Stomach (tissue), 4 donors: ENCODE results near the gene TMEM87B.

ENCODE experiments used
- EP300 ChIP-seq: sonication (generic); formaldehyde crosslinking; IDR thresholded peaks from one replicate; pipeline ENCODE4 v1.6.1; 2017; ENCODE audit warnings: antibody characterized with exemption
- POLR2A ChIP-seq, 4 donors: fragments of 450-650 bp; IDR thresholded peaks; one replicate each; pipeline ENCODE4 v1.6.1; 2016; ENCODE audit warnings: antibody characterized with exemption in 4 of 4, control low read depth in 2 of 4, mild to moderate bottlenecking in 1 of 4, moderate library complexity in 1 of 4
- POLR2AphosphoS5 ChIP-seq, 3 donors: sonication (generic); formaldehyde crosslinking; IDR thresholded peaks; one replicate each; pipeline ENCODE4 v1.6.1; 2016; ENCODE audit warnings: antibody characterized with exemption in 3 of 3
- TF ChIP-seq, protein P1 (sequence below), 7 experiments: fragments of 450-650 bp in 4 of 7; fragments of 200-600 bp in 3 of 7; sonication (generic) in 3 of 7; IDR thresholded peaks; one replicate each; pipeline ENCODE4 v1.5.1; 2016 to 2019; ENCODE audit warnings: antibody characterized with exemption in 7 of 7, control low read depth in 2 of 7, mild to moderate bottlenecking in 1 of 7

DNA sequence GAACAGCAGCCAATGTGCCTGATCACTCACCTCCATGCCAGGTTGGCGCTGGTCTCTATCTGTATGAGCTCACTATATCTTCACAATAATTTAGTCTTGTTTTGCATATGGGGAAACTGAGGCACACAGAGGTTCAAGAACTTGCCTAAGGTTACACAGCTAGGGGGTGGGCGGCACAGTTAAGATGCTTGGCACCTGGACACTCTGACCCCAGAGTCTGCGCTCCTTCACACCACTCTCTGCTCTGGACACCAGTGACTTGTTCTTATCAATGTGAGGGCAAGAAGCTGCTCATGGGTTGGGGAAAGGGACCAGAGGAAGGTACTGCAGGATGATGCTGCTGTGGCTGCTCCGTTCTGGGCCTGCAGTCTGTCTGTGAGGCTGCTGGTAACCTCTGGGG, 110.2 kb downstream of the TMEM87B start:
- TF ChIP-seq, protein P1, sequence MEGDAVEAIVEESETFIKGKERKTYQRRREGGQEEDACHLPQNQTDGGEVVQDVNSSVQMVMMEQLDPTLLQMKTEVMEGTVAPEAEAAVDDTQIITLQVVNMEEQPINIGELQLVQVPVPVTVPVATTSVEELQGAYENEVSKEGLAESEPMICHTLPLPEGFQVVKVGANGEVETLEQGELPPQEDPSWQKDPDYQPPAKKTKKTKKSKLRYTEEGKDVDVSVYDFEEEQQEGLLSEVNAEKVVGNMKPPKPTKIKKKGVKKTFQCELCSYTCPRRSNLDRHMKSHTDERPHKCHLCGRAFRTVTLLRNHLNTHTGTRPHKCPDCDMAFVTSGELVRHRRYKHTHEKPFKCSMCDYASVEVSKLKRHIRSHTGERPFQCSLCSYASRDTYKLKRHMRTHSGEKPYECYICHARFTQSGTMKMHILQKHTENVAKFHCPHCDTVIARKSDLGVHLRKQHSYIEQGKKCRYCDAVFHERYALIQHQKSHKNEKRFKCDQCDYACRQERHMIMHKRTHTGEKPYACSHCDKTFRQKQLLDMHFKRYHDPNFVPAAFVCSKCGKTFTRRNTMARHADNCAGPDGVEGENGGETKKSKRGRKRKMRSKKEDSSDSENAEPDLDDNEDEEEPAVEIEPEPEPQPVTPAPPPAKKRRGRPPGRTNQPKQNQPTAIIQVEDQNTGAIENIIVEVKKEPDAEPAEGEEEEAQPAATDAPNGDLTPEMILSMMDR (IDR thresholded peaks at IDR 0.05), result no peak
- TF ChIP-seq POLR2A (IDR thresholded peaks at IDR 0.05) (no peak), EP300 (no peak), POLR2AphosphoS5 (IDR thresholded peaks at IDR 0.05) (no peak)
